Mesendoderm (in vitro differentiated cells): Measurements from ENCODE around the gene CREB5. TPM values are rescaled to one million over a fixed set of nuclear protein-coding genes. Genes with fewer than 3 reads are reported as not detected.

Source experiments
- DNase-seq: peaks from one replicate; pipeline ENCODE4 v3.0.0; 2013
- H2AK5ac ChIP-seq: 2 replicates; pipeline ENCODE4 v1.6.1; 2013; ENCODE audit warnings: low read length, inconsistent platforms
- H2BK120ac ChIP-seq: 2 replicates; pipeline ENCODE4 v1.6.1; 2013; ENCODE audit warnings: low read depth, mild to moderate bottlenecking, low read length, moderate library complexity, mixed read lengths
- H2BK15ac ChIP-seq: replicated peaks from 2 replicates; pipeline ENCODE4 v1.6.1; 2013; ENCODE audit warnings: low read depth, mild to moderate bottlenecking, moderate library complexity
- H2BK5ac ChIP-seq: 2 replicates; pipeline ENCODE4 v1.6.1; 2013; ENCODE audit warnings: low read length, inconsistent platforms
- H3K18ac ChIP-seq: 2 replicates; pipeline ENCODE4 v1.6.1; 2013; ENCODE audit warnings: mild to moderate bottlenecking, low read length, mixed read lengths
- H3K23ac ChIP-seq: one replicate; pipeline ENCODE4 v1.6.1; 2013; ENCODE audit warnings: low read length
- H3K27ac ChIP-seq: 2 replicates; pipeline ENCODE4 v1.5.1; 2013; ENCODE audit warnings: low read depth, mild to moderate bottlenecking, inconsistent platforms, low read length, moderate library complexity
- H3K27me3 ChIP-seq: 2 replicates; pipeline ENCODE4 v1.6.1; 2013; ENCODE audit warnings: low read length, control low read depth, mild to moderate bottlenecking, inconsistent platforms; ENCODE audit not compliant: insufficient read depth, poor library complexity
- H3K36me3 ChIP-seq: 2 replicates; pipeline ENCODE4 v1.6.1; 2013; ENCODE audit warnings: low read length, inconsistent platforms; ENCODE audit not compliant: control insufficient read depth, insufficient read depth
- H3K4ac ChIP-seq: one replicate; pipeline ENCODE4 v1.6.1; 2013; ENCODE audit warnings: low read depth, mild to moderate bottlenecking, low read length, moderate library complexity
- H3K4me1 ChIP-seq: 2 replicates; pipeline ENCODE4 v1.6.1; 2013; ENCODE audit warnings: low read depth, low read length, inconsistent platforms; ENCODE audit not compliant: control insufficient read depth
- H3K4me2 ChIP-seq: 2 replicates; pipeline ENCODE4 v1.6.1; 2013; ENCODE audit warnings: low read length
- H3K4me3 ChIP-seq: 2 replicates; pipeline ENCODE4 v1.5.1; 2013; ENCODE audit warnings: mild to moderate bottlenecking, low read length
- H3K56ac ChIP-seq: one replicate; pipeline ENCODE4 v1.6.1; 2013; ENCODE audit warnings: low read length
- H3K79me1 ChIP-seq: 2 replicates; pipeline ENCODE4 v1.6.1; 2013; ENCODE audit warnings: low read length, inconsistent platforms
- H3K79me2 ChIP-seq: 2 replicates; pipeline ENCODE4 v1.6.1; 2013; ENCODE audit warnings: mild to moderate bottlenecking, low read length; ENCODE audit not compliant: control insufficient read depth, insufficient read depth
- H3K9ac ChIP-seq: 2 replicates; pipeline ENCODE4 v1.6.1; 2013; ENCODE audit warnings: low read length, inconsistent platforms
- H4K5ac ChIP-seq: one replicate; pipeline ENCODE4 v1.6.1; 2013; ENCODE audit warnings: low read length
- H4K8ac ChIP-seq: one replicate; pipeline ENCODE4 v1.6.1; 2013; ENCODE audit warnings: low read depth, mild to moderate bottlenecking, control low read depth, low read length, moderate library complexity
- WGBS: extraction: QIAGEN DNeasy Blood & Tissue Kit; methylation state at CpG from one replicate; pipeline ENCODE4 v1.1.7; 2013; ENCODE audit warnings: low lambda C conversion rate, missing lambda C conversion rate; ENCODE audit not compliant: insufficient coverage; ENCODE audit errors: extremely low coverage; 5-methylcytosine and 5-hydroxymethylcytosine counted together
- polyA plus RNA-seq, 2 experiments: library from polyadenylated mRNA; stranded (reverse); fragments of 200-250 nt; gene quantifications; one replicate each; pipeline ENCODE4 v1.2.3, GENCODE V29; 2013

The CREB5 gene, protein sequence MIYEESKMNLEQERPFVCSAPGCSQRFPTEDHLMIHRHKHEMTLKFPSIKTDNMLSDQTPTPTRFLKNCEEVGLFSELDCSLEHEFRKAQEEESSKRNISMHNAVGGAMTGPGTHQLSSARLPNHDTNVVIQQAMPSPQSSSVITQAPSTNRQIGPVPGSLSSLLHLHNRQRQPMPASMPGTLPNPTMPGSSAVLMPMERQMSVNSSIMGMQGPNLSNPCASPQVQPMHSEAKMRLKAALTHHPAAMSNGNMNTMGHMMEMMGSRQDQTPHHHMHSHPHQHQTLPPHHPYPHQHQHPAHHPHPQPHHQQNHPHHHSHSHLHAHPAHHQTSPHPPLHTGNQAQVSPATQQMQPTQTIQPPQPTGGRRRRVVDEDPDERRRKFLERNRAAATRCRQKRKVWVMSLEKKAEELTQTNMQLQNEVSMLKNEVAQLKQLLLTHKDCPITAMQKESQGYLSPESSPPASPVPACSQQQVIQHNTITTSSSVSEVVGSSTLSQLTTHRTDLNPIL
- 8.3 TPM for polyA plus RNA-seq (2013, experiment 1 of 2)
- 8.6 TPM for polyA plus RNA-seq (2013, experiment 2 of 2)

- H3K18ac ChIP-seq, result no peak within 1 kb of the TSS
- DNase-seq, result peak; percentile 66
- H3K23ac ChIP-seq, result no peak within 1 kb of the TSS
- peaks cover 7% of the 10 kb centered on the region for H3K27me3 ChIP-seq
- H3K79me2 ChIP-seq, result no peaks in the 10 kb centered on the region
- no peaks in the 10 kb centered on the region for H3K36me3 ChIP-seq
- no peak within 1 kb of the TSS for H3K4ac ChIP-seq
- no peak within 1 kb of the TSS for H3K27ac ChIP-seq
- no peak within 1 kb of the TSS for H3K9ac ChIP-seq
- no CpG with 5 or more reads among the region's 8 CpGs for WGBS
- no peak within 1 kb of the TSS for H4K8ac ChIP-seq
- no peak within 1 kb of the TSS for H4K5ac ChIP-seq
- H3K4me2 ChIP-seq, result no peak within 1 kb of the TSS
- H3K4me3 ChIP-seq, result no peak within 1 kb of the TSS
- no peak within 1 kb of the TSS for H2BK15ac ChIP-seq
- H3K79me1 ChIP-seq, result no peaks in the 10 kb centered on the region
- H3K4me1 ChIP-seq, result peaks cover 5% of the 10 kb centered on the region
- no peak within 1 kb of the TSS for H2AK5ac ChIP-seq
- no peak within 1 kb of the TSS for H2BK120ac ChIP-seq
- no peak within 1 kb of the TSS for H3K56ac ChIP-seq
- no peak within 1 kb of the TSS for H2BK5ac ChIP-seq
These were observed at the start of gene CREB5 for GRCh38 chr7:28411876-28412662. TSS of gene CREB5 (plus strand) at chr7:28412518. CDS start at chr7:28412915, 397 bp downstream.

DNA sequence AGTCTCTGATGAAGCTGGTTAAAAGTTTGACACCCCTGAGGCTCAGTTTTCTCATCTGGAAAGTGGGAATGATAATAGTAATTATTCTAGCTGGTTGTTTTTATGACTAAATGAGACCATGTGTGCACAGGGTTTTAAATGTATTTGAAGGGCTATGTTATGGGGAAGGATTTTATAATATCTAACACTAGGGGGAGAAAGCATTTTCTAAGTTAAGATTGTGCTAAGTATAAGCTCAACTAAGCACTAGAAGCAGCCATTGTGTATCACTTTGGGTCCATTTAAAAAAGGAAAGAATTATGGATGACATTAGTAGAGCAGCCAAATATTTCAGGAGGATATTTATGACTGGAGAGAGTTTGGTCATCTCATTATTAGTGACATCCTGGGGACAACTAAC, 49.5 kb upstream of the CREB5 start:
- no peak for DNase-seq
- Histone ChIP-seq H3K56ac (no peak overlapping the region), H3K27ac (no peak overlapping the region), H4K8ac (no peak overlapping the region), H3K79me2 (no peaks in the 10 kb centered on the region), H3K18ac (no peak overlapping the region), H3K4me3 (no peak overlapping the region), H3K79me1 (no peaks in the 10 kb centered on the region), H3K4ac (no peak overlapping the region), H3K4me2 (no peak overlapping the region), H3K27me3 (no peaks in the 10 kb centered on the region), H3K4me1 (no peaks in the 10 kb centered on the region), H4K5ac (no peak overlapping the region), H3K9ac (no peak overlapping the region), H2BK5ac (no peak overlapping the region), H2AK5ac (no peak overlapping the region), H2BK120ac (no peak overlapping the region), H3K23ac (no peak overlapping the region), H3K36me3 (no peaks in the 10 kb centered on the region), H2BK15ac (no peak overlapping the region)

DNA sequence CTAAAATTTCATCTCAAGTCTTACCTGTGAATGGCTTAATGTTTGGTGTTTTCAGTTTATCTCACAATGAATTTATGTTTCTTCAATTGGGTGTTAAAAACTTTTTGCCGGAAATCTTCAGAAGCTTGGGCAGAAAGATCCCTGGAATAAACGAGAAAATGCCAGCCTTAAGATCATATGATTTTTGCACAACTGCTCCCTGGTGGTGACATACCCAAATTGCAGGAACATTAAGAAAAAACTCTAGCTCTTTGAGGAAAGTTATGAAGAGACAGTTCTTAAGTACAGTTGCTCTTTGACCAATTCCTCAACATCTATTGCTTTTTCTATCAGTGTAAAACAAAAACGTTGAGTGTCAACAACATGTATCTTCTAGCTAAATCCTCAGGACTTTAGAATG, 48.2 kb upstream of the CREB5 start:
- H2BK5ac ChIP-seq, result no peak overlapping the region
- DNase-seq, result peak; percentile 46
- no peak overlapping the region for H3K4me3 ChIP-seq
- H2BK120ac ChIP-seq, result no peak overlapping the region
- H3K27me3 ChIP-seq, result no peaks in the 10 kb centered on the region
- no peak overlapping the region for H4K5ac ChIP-seq
- no peak overlapping the region for H3K9ac ChIP-seq
- no peak overlapping the region for H3K18ac ChIP-seq
- H3K56ac ChIP-seq, result no peak overlapping the region
- H4K8ac ChIP-seq, result no peak overlapping the region
- no peaks in the 10 kb centered on the region for H3K79me1 ChIP-seq
- no peak overlapping the region for H2BK15ac ChIP-seq
- no peak overlapping the region for H2AK5ac ChIP-seq
- H3K79me2 ChIP-seq, result no peaks in the 10 kb centered on the region
- no peaks in the 10 kb centered on the region for H3K36me3 ChIP-seq
- H3K4me2 ChIP-seq, result no peak overlapping the region
- H3K4ac ChIP-seq, result no peak overlapping the region
- H3K27ac ChIP-seq, result no peak overlapping the region
- H3K23ac ChIP-seq, result no peak overlapping the region
- no peaks in the 10 kb centered on the region for H3K4me1 ChIP-seq
- no CpG with 5 or more reads among the region's 3 CpGs for WGBS

DNA sequence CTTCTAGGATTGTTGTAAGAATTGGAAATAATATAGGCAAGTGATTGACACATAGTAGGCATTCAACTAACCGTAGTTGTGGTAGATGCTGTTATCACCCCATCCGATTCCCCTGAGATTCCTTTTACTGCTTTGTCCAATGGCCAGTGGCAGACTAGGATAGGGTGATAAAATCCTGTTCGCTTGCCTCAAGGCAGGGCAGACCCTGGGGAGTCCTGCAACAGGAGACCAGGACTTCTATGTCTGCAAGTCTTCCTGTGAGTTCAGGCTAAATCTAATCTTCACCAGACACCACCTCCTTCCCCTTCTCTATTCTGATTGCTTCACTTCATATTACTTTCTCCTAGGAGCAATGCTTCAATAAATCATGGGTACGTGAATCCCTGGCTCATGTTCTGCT, 42.8 kb upstream of the CREB5 start:
- Histone ChIP-seq H2BK120ac (no peak overlapping the region), H4K8ac (no peak overlapping the region), H3K79me2 (no peaks in the 10 kb centered on the region), H2BK15ac (no peak overlapping the region), H3K23ac (no peak overlapping the region), H3K27me3 (no peaks in the 10 kb centered on the region), H3K4me3 (no peak overlapping the region), H3K36me3 (no peaks in the 10 kb centered on the region), H3K9ac (no peak overlapping the region), H3K4me1 (peaks cover 2% of the 10 kb centered on the region), H3K4me2 (no peak overlapping the region), H3K56ac (no peak overlapping the region), H2AK5ac (no peak overlapping the region), H3K4ac (no peak overlapping the region), H2BK5ac (no peak overlapping the region), H3K79me1 (no peaks in the 10 kb centered on the region), H3K27ac (peak overlapping the region; percentile 70), H4K5ac (no peak overlapping the region), H3K18ac (no peak overlapping the region)
- DNase-seq, result peak; percentile 67
- no CpG with 5 or more reads among the region's 4 CpGs for WGBS

- WGBS, result no CpG with 5 or more reads among the region's 7 CpGs
These were observed 40.5 kb upstream of the CREB5 start for GRCh38 chr7:28371846-28372245.

More at GRCh38 chr7:28371846-28372245, 40.5 kb upstream of the CREB5 start:
- no peaks in the 10 kb centered on the region for H3K79me2 ChIP-seq
- H3K9ac ChIP-seq, result no peak overlapping the region
- no peak overlapping the region for H3K4me2 ChIP-seq
- H2BK5ac ChIP-seq, result no peak overlapping the region
- DNase-seq, result no peak
- no peaks in the 10 kb centered on the region for H3K36me3 ChIP-seq
- H2BK15ac ChIP-seq, result no peak overlapping the region
- no peak overlapping the region for H3K4me3 ChIP-seq
- H3K56ac ChIP-seq, result no peak overlapping the region
- H2BK120ac ChIP-seq, result no peak overlapping the region
- no peak overlapping the region for H2AK5ac ChIP-seq
- H4K5ac ChIP-seq, result no peak overlapping the region
- no peak overlapping the region for H4K8ac ChIP-seq
- H3K4me1 ChIP-seq, result peaks cover 2% of the 10 kb centered on the region
- no peaks in the 10 kb centered on the region for H3K79me1 ChIP-seq
- no peak overlapping the region for H3K27ac ChIP-seq
- no peak overlapping the region for H3K23ac ChIP-seq
- no peak overlapping the region for H3K18ac ChIP-seq
- no peak overlapping the region for H3K4ac ChIP-seq
- no peaks in the 10 kb centered on the region for H3K27me3 ChIP-seq
